RWPE1 (cell line): ENCODE measurements around the gene ANKRD28.

Source experiments
- CTCF ChIA-PET: fragments of 350-600 bp; sonication (Branson Sonifier 250); formaldehyde crosslinking; extraction: SDS; loops from one replicate; lab custom pipeline; 2021; lab: Yijun Ruan, JAX
- POLR2A ChIA-PET: fragments of 400-600 bp; formaldehyde crosslinking; extraction: SDS; loops from one replicate; lab custom pipeline; 2020; ENCODE audit warnings: antibody characterized with exemption; ENCODE audit not compliant: low non-redundant PET; lab: Yijun Ruan, JAX
- DNase-seq: peaks from one replicate; pipeline ENCODE4 v3.0.0; 2012; ENCODE audit warnings: low spot score
- H3K27ac ChIP-seq: fragments of 450-650 bp; 2 replicates; pipeline ENCODE4 v1.5.1; 2017
- CTCF ChIP-seq: fragments of 450-650 bp; conservative IDR thresholded peaks from 2 replicates; pipeline ENCODE4 v1.5.1; 2017; ENCODE audit warnings: low read depth, mild to moderate bottlenecking

Gene ANKRD28

GRCh38 chr3:15722877-15723623 is 74.7 kb downstream of the ANKRD28 start:
- POLR2A ChIA-PET, result no interaction called here
- CTCF ChIA-PET, result no interaction called here
- H3K27ac ChIP-seq, result no peak overlapping the region
- TF ChIP-seq CTCF, result no peak
- DNase-seq, result no peak

DNA sequence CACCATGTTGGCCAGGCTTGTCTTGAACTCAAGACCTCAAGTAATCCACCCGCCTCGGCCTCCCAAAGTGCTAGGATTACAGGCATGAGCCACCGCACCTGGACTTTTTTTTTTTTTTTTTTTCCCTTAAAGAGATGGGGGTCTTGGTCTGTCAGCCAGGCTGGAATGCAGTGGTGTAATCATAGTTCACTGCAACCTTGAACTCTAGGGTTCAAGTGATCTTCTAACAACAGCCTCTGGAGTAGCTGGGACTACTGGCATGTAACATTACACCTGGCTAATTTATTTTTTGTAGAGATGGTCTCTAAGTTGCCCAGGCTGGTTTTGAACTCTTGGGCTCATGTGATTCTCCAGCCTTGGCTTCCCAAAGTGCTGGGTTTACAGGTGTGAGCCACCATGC is 81.6 kb downstream of the ANKRD28 start:
- no peak overlapping the region for H3K27ac ChIP-seq
- no peak for TF ChIP-seq CTCF
- CTCF ChIA-PET, result no interaction called here
- POLR2A ChIA-PET, result no interaction called here
- no peak for DNase-seq

- H3K27ac ChIP-seq, result no peak overlapping the region
- TF ChIP-seq CTCF, result no peak
- ChIA-PET POLR2A (no interaction called here), CTCF (no interaction called here)
- DNase-seq, result no peak
These were observed 83.3 kb downstream of the ANKRD28 start for GRCh38 chr3:15714448-15714847.

DNA sequence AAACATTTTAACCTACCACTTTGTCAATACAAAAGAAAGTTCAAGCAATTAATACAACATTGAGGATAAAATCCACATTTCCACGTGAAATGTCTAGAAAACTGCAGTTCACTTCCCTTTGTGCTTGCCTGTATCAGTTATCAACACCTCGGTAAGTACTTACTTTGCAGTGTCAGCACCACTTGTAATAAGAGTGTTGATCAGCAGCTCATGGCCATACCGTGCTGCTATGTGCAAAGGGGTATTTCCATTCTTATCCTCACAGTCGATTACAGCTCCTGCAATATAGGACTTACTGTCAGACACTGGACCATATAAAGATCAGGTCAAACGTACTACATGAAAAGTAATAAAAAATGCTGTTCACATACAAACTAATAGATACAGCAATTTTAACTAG is 84.4 kb downstream of the ANKRD28 start:
- ChIA-PET CTCF (interaction anchor here (0.5 kb wide), 1 partner anchor 272 kb away, joined by 3 read pairs; no protein-coding TSS in a partner anchor), POLR2A (no interaction called here)
- no peak for TF ChIP-seq CTCF
- DNase-seq, result no peak
- no peak overlapping the region for H3K27ac ChIP-seq

- TF ChIP-seq CTCF, result no peak
- ChIA-PET CTCF (no interaction called here), POLR2A (no interaction called here)
- no peak for DNase-seq
- no peak overlapping the region for H3K27ac ChIP-seq
These were observed 86.5 kb downstream of the ANKRD28 start for GRCh38 chr3:15711281-15711680.

GRCh38 chr3:15708882-15709677 is 88.7 kb downstream of the ANKRD28 start:
- H3K27ac ChIP-seq, result no peak overlapping the region
- no peak for TF ChIP-seq CTCF
- ChIA-PET POLR2A (no interaction called here), CTCF (no interaction called here)
- DNase-seq, result no peak
